Transverse colon (tissue), 4 donors: ENCODE results near the gene BAIAP3. TPM values are rescaled to one million over a fixed set of nuclear protein-coding genes. Genes with fewer than 3 reads are reported as not detected.
A peak's percentile ranks its signal among the peaks of the same experiment; 100 is the strongest.

Experiments
- DNase-seq: peaks from one replicate; pipeline ENCODE4 v3.0.0-alpha.2; 2019
- H3K27ac ChIP-seq, 4 donors: fragments of 200-600 bp; sonication (generic); 2 replicates each; pipeline ENCODE4 v1.5.1; 2016 to 2018; ENCODE audit warnings: inconsistent platforms in 4 of 4
- H3K27me3 ChIP-seq: fragments of 200-600 bp; sonication (generic); 2 replicates; pipeline ENCODE4 v1.5.1; 2017; ENCODE audit warnings: inconsistent platforms
- H3K36me3 ChIP-seq, 4 donors: fragments of 200-600 bp; sonication (generic); 2 replicates each; pipeline ENCODE4 v1.5.1; 2017 to 2019; ENCODE audit warnings: inconsistent platforms in 4 of 4
- H3K4me1 ChIP-seq, 4 donors: fragments of 200-600 bp; sonication (generic); 2 replicates each; pipeline ENCODE4 v1.5.1; 2017 to 2020; ENCODE audit warnings: inconsistent platforms in 4 of 4
- H3K4me3 ChIP-seq, 4 donors: fragments of 200-600 bp; sonication (generic); 1 replicate in 1 of 4; 2 replicates in 3 of 4; pipeline versions ENCODE4 v1.5.1 to v1.6.1; 2017 to 2019; ENCODE audit warnings: inconsistent platforms in 4 of 4
- H3K9me3 ChIP-seq, 2 donors: fragments of 200-600 bp; sonication (generic); 2 replicates each; pipeline ENCODE4 v1.5.1; 2017 to 2019; ENCODE audit warnings: inconsistent platforms in 2 of 2
- CTCF ChIP-seq, 5 experiments: fragments of 200-600 bp in 3 of 5; fragments of 450-650 bp in 2 of 5; sonication (generic) in 3 of 5; IDR thresholded peaks; 1 replicate in 2 of 5; 2 replicates in 3 of 5; pipeline ENCODE4 v1.5.1; 2016 to 2017; ENCODE audit warnings: antibody characterized with exemption in 5 of 5, inconsistent platforms in 3 of 5, mild to moderate bottlenecking in 2 of 5, moderate library complexity in 1 of 5
- EP300 ChIP-seq: sonication (generic); formaldehyde crosslinking; IDR thresholded peaks from one replicate; pipeline ENCODE4 v1.6.1; 2017; ENCODE audit warnings: antibody characterized with exemption, low read depth
- POLR2A ChIP-seq: fragments of 450-650 bp; IDR thresholded peaks from one replicate; pipeline ENCODE4 v1.6.1; 2016; ENCODE audit warnings: antibody characterized with exemption, mild to moderate bottlenecking, moderate library complexity
- POLR2AphosphoS5 ChIP-seq, 3 donors: sonication (generic); formaldehyde crosslinking; IDR thresholded peaks; one replicate each; pipeline ENCODE4 v1.6.1; 2016; ENCODE audit warnings: antibody characterized with exemption in 3 of 3
- WGBS, 2 donors: methylation state at CpG; one replicate each; pipeline ENCODE4 v1.1.5; 2018; ENCODE audit warnings: low coverage in 1 of 2; 5-methylcytosine and 5-hydroxymethylcytosine counted together
- in situ Hi-C, 4 donors: fragments of 200-750 bp; cut with MboI; loops; one replicate each; pipeline versions ENCODE4 v1.15.0 to v1.15.1; 2017; ENCODE audit warnings: low sequenced_read_pairs in 3 of 4, low pct_ligation_motif_present in 1 of 4, low pct_unique_long_range_greater_than_20kb in 1 of 4
- intact Hi-C: fragments of 100-400 bp; cut with DNase I; formaldehyde crosslinking; loops from one replicate; pipeline ENCODE4 v1.15.1; 2023; ENCODE audit warnings: low total_unique reads
- total RNA-seq, 4 donors: library from RNA; depleted of rRNA; stranded (reverse); fragments of >200 nt; gene quantifications; one replicate each; pipeline ENCODE4 v1.1.0, GENCODE V29; 2016

BAIAP3 gene
- total RNA-seq, 4 donors from 2014 or later = 7.3 to 190 (median 11.4) TPM

- Histone ChIP-seq H3K4me1 (peaks cover 11 to 21% (median 20%) of the 10 kb centered on the region in 4 donors), H3K36me3 (no peaks in the 10 kb centered on the region), H3K9me3 (no peaks in the 10 kb centered on the region), H3K4me3 (no peak overlapping the region), H3K27ac (no peak overlapping the region), H3K27me3 (peaks cover 35% of the 10 kb centered on the region)
- peak; percentile 70 for DNase-seq
- intact Hi-C loops (no loop called here), in situ Hi-C loops (no loop called here)
- 27% methylated on average over 14 of the region's 30 CpGs; no CpG with 5 or more reads in 1 of the 2 donors for WGBS, 2 donors
- TF ChIP-seq EP300 = no peak
- TF ChIP-seq CTCF (IDR thresholded peaks at IDR 0.05) = peak; percentile 23 to 46 (median 42)
Measured at GRCh38 chr16:1338119-1338730, 4.8 kb downstream of the BAIAP3 start.

DNA sequence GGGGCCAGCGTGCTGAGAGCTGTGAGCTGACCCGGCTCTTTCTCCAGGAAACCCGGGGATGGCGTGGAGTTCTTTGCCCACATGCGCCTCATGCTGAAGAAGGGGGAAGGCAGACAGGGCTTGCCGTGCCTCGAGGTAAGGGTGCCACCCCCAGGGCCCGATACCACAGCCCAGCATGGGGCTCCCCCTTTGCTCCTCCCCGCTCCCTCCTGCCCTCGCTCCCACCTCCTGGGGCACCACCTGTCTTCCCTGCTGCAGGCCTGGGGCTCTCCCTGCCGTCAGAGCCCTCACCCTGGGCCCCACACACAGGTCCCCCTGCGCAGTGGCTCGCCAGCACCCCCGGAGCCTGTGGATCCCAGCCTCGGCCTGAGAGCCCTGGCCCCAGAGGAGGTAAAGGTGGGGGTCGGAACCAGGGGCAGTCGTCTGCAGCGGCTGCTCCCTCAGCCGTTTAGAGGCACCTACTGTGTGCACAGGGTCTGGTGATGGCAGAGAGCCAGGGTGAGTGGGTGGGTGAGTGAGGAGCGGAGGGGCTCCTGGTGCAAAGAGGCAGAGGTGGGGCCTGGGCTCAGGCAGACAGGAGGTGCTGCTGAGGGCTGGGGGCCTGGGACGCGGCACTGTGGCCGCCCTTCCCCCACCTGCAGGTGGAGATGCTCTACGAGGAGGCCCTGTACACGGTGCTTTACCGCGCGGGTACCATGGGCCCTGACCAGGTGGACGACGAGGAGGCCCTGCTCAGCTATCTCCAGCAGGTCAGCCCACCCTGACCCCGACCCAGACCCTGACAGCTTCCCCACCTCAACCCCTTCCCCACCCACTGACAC is 5.6 kb downstream of the BAIAP3 start:
- peaks cover 27% of the 10 kb centered on the region for H3K27me3 ChIP-seq
- in situ Hi-C loops (no loop called here), intact Hi-C loops (no loop called here)
- no peak for DNase-seq
- H3K36me3 ChIP-seq = no peaks in the 10 kb centered on the region
- no peak overlapping the region for H3K4me3 ChIP-seq
- no peaks in the 10 kb centered on the region for H3K9me3 ChIP-seq
- TF ChIP-seq CTCF (IDR thresholded peaks at IDR 0.05) = no peak
- no peak for TF ChIP-seq POLR2A
- TF ChIP-seq EP300 = no peak
- no peak for TF ChIP-seq POLR2AphosphoS5 (IDR thresholded peaks at IDR 0.05)
- WGBS, 2 donors = 69 to 71% methylated on average over 6 to 31 of the region's 31 CpGs
- H3K27ac ChIP-seq = no peak overlapping the region
- peaks cover 10 to 19% (median 16%) of the 10 kb centered on the region in 4 donors for H3K4me1 ChIP-seq

DNA sequence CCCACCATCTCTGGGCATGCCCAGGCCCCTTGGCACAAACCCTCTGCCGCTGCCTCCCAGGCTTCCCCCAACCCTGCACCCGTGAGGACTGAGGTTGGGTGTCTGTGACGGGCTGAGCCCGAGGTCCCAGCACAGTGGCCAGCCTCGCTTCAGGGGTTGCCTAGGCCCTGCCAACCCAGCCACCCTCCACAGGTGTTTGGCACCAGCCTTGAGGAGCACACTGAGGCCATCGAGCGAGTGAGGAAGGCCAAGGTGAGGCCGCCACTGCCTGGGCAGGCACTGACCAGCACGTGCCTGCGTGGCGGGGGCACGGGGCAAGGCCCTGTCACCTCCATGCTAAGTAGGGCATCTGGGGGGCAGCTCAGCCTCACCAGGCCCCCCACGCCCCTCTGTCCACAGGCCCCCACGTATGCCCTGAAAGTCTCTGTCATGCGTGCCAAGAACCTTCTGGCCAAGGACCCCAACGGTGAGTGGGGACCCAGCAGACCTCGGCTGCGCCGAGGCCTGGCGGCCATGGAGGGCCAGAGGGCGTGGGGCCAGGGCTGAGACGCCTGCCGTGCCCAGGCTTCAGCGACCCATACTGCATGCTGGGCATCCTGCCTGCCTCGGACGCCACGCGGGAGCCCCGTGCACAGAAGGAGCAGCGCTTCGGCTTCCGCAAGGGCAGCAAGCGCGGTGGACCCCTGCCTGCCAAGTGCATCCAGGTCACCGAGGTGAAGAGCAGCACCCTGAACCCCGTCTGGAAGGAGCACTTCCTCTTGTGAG is 7.5 kb downstream of the BAIAP3 start:
- no peak for TF ChIP-seq POLR2A
- no peak for TF ChIP-seq CTCF (IDR thresholded peaks at IDR 0.05)
- no peak for TF ChIP-seq POLR2AphosphoS5 (IDR thresholded peaks at IDR 0.05)
- TF ChIP-seq EP300 = no peak
- no peak for DNase-seq
- Histone ChIP-seq H3K4me3 (no peak overlapping the region), H3K27me3 (peaks cover 8% of the 10 kb centered on the region), H3K4me1 (peaks cover 6 to 17% (median 12%) of the 10 kb centered on the region in 4 donors), H3K9me3 (no peaks in the 10 kb centered on the region), H3K36me3 (no peaks in the 10 kb centered on the region), H3K27ac (no peak overlapping the region)
- 87% methylated on average over 32 of the region's 36 CpGs; no CpG with 5 or more reads in 1 of the 2 donors for WGBS, 2 donors
- in situ Hi-C loops (no loop called here), intact Hi-C loops (no loop called here)
